Measurements from ENCODE around the gene PDE6D. TPM values are rescaled to one million over a fixed set of nuclear protein-coding genes. Genes with fewer than 3 reads are reported as not detected.

PDE6D gene
- total and polyA plus RNA-seq, 2 of the 13 experiments (the other 11 are each of a cell fraction or from before 2014, with no cell fraction given): 14.1 to 23.2 TPM

GRCh38 chr2:231687133-231687852 is 93.8 kb downstream of the PDE6D start (continued):
- peak; percentile 6; the same call in 1 of the 2 replicates for TF ChIP-seq ATF5 (CRISPR knock-in tag; IDR thresholded peaks at IDR 0.05; ENCODE audit: low read depth)
- TF ChIP-seq ZNF83 (CRISPR knock-in tag; IDR thresholded peaks at IDR 0.05; ENCODE audit: borderline replicate concordance): no peak
- no peak for TF ChIP-seq SRSF4 (IDR thresholded peaks at IDR 0.05; ENCODE audit: low read depth, low read length, poor library complexity, severe bottlenecking)
- peak; percentile 86; the same call in 1 of the 2 replicates for TF ChIP-seq ZSCAN29 (CRISPR knock-in tag; conservative IDR thresholded peaks at IDR 0.05)
- TF ChIP-seq MBD4 (IDR thresholded peaks at IDR 0.05; ENCODE audit: borderline replicate concordance, low read length): no peak
- TF ChIP-seq HNRNPLL (IDR thresholded peaks at IDR 0.05; ENCODE audit: low read depth, low read length, poor library complexity, severe bottlenecking): peak; percentile 45
- TF ChIP-seq AGO1 (IDR thresholded peaks at IDR 0.05; ENCODE audit: low read depth, low read length, poor library complexity, severe bottlenecking): no peak
- TF ChIP-seq RFXANK (CRISPR knock-in tag; IDR thresholded peaks at IDR 0.05): no peak
- TF ChIP-seq SMARCC2 (IDR thresholded peaks at IDR 0.05): no peak
- no peak for TF ChIP-seq REST (IDR thresholded peaks at IDR 0.05; ENCODE audit: borderline replicate concordance in 1 of 2, low read depth in 1 of 2, low read length in 2 of 2)
- TF ChIP-seq MLLT10 (CRISPR knock-in tag; IDR thresholded peaks at IDR 0.05): no peak
- TF ChIP-seq ZNF703 (CRISPR knock-in tag; IDR thresholded peaks at IDR 0.05; ENCODE audit: borderline replicate concordance): no peak
- no peak for TF ChIP-seq MED13 (CRISPR knock-in tag; IDR thresholded peaks at IDR 0.05)
- TF ChIP-seq ATF1 (CRISPR knock-in tag; IDR thresholded peaks at IDR 0.05): no peak
- no peak for TF ChIP-seq ZNF672 (CRISPR knock-in tag; IDR thresholded peaks at IDR 0.05)
- TF ChIP-seq PRMT3 (CRISPR knock-in tag; IDR thresholded peaks at IDR 0.05; ENCODE audit: borderline replicate concordance, low read depth): no peak
- TF ChIP-seq ZNF24 (IDR thresholded peaks at IDR 0.05): no peak
- no peak for TF ChIP-seq TEAD2 (CRISPR knock-in tag; IDR thresholded peaks at IDR 0.05)
- TF ChIP-seq PAWR (CRISPR knock-in tag; IDR thresholded peaks at IDR 0.05; ENCODE audit: borderline replicate concordance): no peak
- TF ChIP-seq ZBED4 (CRISPR knock-in tag; IDR thresholded peaks at IDR 0.05; ENCODE audit: borderline replicate concordance): no peak
- 0 out of 2 replicates have a peak, but pooled peaks have one; percentile 45 for TF ChIP-seq REL (CRISPR knock-in tag; conservative IDR thresholded peaks at IDR 0.05)
- no peak for TF ChIP-seq ISX (CRISPR knock-in tag; conservative IDR thresholded peaks at IDR 0.05)
- 0 out of 2 replicates have a peak, but pooled peaks have one; percentile 40 for TF ChIP-seq KLF9 (CRISPR knock-in tag; IDR thresholded peaks at IDR 0.05; ENCODE audit: low read depth)
